Measurements from ENCODE around the gene PROK1.

GRCh38 chr1:110472546-110472945, 21.6 kb downstream of the PROK1 start:
- no peak for TF ChIP-seq CTCF (IDR thresholded peaks at IDR 0.05)
- TF ChIP-seq GABPA (IDR thresholded peaks at IDR 0.05; ENCODE audit: low read depth): no peak
- no peak for TF ChIP-seq GATA2 (CRISPR knock-in tag; IDR thresholded peaks at IDR 0.05)
- no peak for TF ChIP-seq USF1 (IDR thresholded peaks at IDR 0.05; ENCODE audit: borderline replicate concordance, low read depth)
- TF ChIP-seq RXRA (IDR thresholded peaks at IDR 0.05; ENCODE audit: borderline replicate concordance, low read depth): no peak
- no peak for TF ChIP-seq POLR2AphosphoS5 (IDR thresholded peaks at IDR 0.05; ENCODE audit: low read depth, low read length)
